ENCODE data around the gene TBC1D20.
A peak's percentile ranks its signal among the peaks of the same experiment; 100 is the strongest.

The TBC1D20 gene

DNA sequence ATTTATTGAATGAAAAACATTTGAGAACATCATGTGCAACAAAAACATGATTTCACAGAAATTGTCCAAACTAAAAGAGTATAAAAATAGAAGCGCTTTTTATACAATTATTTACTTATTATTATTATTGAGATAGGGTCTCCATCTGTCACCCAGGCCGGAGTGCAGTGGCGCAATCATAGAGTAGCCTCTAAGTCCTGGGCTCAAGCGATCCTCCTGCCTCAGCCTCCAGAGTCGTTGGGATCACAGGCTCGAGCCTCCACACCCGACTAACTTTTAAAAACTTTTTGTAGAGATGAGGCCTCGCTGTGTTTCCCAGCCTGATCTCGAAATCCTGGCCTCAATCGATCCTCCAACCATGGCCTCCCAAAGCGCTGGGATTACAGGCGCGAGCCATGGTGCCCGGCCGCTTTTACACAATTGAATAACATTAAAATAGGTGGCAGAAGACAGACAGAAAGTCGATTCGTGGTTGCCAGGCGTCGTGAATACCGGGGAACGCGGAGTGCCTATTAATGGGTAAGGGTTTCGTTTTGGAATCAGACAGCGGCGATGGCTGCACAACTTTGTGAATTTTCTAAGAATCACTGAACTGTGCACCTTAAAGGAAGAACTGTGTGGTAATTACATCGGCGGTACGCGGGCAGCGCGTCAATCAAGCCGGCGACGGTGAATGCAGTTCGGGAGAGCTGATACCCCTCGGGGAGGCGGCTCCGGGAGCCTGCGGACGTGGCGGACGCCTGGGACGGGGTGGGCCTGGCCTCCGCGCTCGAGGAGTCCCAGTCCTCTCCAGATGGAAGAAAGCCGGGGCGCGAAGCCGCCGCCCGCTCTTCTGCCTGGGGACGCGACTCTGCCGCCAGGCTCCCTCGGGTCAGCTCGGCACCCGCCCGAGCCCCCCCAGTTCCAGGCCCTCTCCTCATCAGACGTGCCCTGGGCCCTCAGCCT is 807 bp downstream of the TBC1D20 start:
- ATAC-seq: peak; percentile 74
- no peak for TF ChIP-seq ISL1 (CRISPR knock-in tag; IDR thresholded peaks at IDR 0.05)
- no peak for TF ChIP-seq TOX (CRISPR knock-in tag; IDR thresholded peaks at IDR 0.05; ENCODE audit: borderline replicate concordance)
- no peak for TF ChIP-seq ZFP30 (CRISPR knock-in tag; IDR thresholded peaks at IDR 0.05)
- TF ChIP-seq OSR1 (CRISPR knock-in tag; IDR thresholded peaks at IDR 0.05): no peak
- TF ChIP-seq GLIS3 (CRISPR knock-in tag; IDR thresholded peaks at IDR 0.05): no peak
- TF ChIP-seq PPARA (CRISPR knock-in tag; IDR thresholded peaks at IDR 0.05; ENCODE audit: borderline replicate concordance): no peak
- TF ChIP-seq, protein P1, sequence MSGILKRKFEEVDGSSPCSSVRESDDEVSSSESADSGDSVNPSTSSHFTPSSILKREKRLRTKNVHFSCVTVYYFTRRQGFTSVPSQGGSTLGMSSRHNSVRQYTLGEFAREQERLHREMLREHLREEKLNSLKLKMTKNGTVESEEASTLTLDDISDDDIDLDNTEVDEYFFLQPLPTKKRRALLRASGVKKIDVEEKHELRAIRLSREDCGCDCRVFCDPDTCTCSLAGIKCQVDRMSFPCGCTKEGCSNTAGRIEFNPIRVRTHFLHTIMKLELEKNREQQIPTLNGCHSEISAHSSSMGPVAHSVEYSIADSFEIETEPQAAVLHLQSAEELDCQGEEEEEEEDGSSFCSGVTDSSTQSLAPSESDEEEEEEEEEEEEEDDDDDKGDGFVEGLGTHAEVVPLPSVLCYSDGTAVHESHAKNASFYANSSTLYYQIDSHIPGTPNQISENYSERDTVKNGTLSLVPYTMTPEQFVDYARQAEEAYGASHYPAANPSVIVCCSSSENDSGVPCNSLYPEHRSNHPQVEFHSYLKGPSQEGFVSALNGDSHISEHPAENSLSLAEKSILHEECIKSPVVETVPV (CRISPR knock-in tag; IDR thresholded peaks at IDR 0.05): no peak
- no peak for TF ChIP-seq ARNTL (CRISPR knock-in tag; IDR thresholded peaks at IDR 0.05; ENCODE audit: borderline replicate concordance, low read depth)
- no peak for TF ChIP-seq CSDC2 (CRISPR knock-in tag; IDR thresholded peaks at IDR 0.05)

DNA sequence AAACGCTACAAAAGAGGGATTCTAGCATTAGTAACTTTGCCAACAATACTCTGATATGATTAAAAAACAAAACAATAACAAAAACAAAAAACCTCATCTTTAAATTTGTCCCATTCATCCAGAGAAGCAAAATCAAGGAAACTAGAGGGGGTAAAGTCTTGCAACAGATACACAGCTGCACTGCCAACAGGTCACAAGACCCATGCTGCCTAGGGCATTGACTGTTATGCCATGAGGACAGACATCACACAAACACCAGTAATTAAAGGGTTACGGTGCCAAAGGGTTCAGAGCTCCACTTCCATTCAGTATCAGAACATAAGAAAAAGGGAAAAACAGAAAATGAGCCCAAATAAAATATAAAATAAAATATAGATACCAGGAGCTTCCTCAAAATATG is 1.6 kb downstream of the TBC1D20 start:
- no peak for TF ChIP-seq ISL1 (CRISPR knock-in tag; IDR thresholded peaks at IDR 0.05)
- no peak for TF ChIP-seq BACH2 (CRISPR knock-in tag; IDR thresholded peaks at IDR 0.05; ENCODE audit: borderline replicate concordance)
- TF ChIP-seq, protein P2, sequence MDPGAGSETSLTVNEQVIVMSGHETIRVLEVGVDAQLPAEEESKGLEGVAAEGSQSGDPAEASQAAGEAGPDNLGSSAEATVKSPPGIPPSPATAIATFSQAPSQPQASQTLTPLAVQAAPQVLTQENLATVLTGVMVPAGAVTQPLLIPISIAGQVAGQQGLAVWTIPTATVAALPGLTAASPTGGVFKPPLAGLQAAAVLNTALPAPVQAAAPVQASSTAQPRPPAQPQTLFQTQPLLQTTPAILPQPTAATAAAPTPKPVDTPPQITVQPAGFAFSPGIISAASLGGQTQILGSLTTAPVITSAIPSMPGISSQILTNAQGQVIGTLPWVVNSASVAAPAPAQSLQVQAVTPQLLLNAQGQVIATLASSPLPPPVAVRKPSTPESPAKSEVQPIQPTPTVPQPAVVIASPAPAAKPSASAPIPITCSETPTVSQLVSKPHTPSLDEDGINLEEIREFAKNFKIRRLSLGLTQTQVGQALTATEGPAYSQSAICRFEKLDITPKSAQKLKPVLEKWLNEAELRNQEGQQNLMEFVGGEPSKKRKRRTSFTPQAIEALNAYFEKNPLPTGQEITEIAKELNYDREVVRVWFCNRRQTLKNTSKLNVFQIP (CRISPR knock-in tag; IDR thresholded peaks at IDR 0.05; ENCODE audit: borderline replicate concordance, low read depth): no peak
- no peak for TF ChIP-seq ZC3H10 (CRISPR knock-in tag; IDR thresholded peaks at IDR 0.05)
- TF ChIP-seq RARB (CRISPR knock-in tag; IDR thresholded peaks at IDR 0.05): no peak
- TF ChIP-seq ZNF70 (CRISPR knock-in tag; IDR thresholded peaks at IDR 0.05): no peak
- no peak for TF ChIP-seq ZFP3 (CRISPR knock-in tag; IDR thresholded peaks at IDR 0.05)
- TF ChIP-seq, protein P3, sequence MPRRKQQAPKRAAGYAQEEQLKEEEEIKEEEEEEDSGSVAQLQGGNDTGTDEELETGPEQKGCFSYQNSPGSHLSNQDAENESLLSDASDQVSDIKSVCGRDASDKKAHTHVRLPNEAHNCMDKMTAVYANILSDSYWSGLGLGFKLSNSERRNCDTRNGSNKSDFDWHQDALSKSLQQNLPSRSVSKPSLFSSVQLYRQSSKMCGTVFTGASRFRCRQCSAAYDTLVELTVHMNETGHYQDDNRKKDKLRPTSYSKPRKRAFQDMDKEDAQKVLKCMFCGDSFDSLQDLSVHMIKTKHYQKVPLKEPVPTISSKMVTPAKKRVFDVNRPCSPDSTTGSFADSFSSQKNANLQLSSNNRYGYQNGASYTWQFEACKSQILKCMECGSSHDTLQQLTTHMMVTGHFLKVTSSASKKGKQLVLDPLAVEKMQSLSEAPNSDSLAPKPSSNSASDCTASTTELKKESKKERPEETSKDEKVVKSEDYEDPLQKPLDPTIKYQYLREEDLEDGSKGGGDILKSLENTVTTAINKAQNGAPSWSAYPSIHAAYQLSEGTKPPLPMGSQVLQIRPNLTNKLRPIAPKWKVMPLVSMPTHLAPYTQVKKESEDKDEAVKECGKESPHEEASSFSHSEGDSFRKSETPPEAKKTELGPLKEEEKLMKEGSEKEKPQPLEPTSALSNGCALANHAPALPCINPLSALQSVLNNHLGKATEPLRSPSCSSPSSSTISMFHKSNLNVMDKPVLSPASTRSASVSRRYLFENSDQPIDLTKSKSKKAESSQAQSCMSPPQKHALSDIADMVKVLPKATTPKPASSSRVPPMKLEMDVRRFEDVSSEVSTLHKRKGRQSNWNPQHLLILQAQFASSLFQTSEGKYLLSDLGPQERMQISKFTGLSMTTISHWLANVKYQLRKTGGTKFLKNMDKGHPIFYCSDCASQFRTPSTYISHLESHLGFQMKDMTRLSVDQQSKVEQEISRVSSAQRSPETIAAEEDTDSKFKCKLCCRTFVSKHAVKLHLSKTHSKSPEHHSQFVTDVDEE (CRISPR knock-in tag; IDR thresholded peaks at IDR 0.05): no peak
- TF ChIP-seq, protein P4, sequence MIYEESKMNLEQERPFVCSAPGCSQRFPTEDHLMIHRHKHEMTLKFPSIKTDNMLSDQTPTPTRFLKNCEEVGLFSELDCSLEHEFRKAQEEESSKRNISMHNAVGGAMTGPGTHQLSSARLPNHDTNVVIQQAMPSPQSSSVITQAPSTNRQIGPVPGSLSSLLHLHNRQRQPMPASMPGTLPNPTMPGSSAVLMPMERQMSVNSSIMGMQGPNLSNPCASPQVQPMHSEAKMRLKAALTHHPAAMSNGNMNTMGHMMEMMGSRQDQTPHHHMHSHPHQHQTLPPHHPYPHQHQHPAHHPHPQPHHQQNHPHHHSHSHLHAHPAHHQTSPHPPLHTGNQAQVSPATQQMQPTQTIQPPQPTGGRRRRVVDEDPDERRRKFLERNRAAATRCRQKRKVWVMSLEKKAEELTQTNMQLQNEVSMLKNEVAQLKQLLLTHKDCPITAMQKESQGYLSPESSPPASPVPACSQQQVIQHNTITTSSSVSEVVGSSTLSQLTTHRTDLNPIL (CRISPR knock-in tag; IDR thresholded peaks at IDR 0.05; ENCODE audit: low read depth): no peak
- no peak for ATAC-seq

DNA sequence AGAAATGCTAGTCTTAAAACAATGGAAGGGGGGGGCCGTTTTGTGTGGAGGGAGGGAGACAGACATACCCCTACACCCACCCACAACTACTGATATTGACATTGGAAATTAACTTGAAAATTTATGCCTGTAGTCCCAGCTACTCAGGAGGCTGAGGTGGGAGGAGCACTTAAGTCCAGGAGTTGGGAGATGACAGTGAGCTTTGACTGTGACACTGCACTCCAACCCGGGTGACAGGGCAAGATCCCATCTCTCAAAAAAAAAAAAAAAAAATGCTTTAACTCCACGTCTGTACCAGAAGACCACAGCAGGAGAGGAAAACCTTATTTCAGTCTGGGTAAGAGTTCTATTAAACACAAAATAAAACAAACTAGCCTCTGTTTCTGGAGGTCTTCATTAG is 2.2 kb downstream of the TBC1D20 start:
- no peak for ATAC-seq
- no peak for TF ChIP-seq SNAI2 (CRISPR knock-in tag; IDR thresholded peaks at IDR 0.05)
- no peak for TF ChIP-seq OSR1 (CRISPR knock-in tag; IDR thresholded peaks at IDR 0.05)
- no peak for TF ChIP-seq GLIS3 (CRISPR knock-in tag; IDR thresholded peaks at IDR 0.05)
- TF ChIP-seq PPARA (CRISPR knock-in tag; IDR thresholded peaks at IDR 0.05; ENCODE audit: borderline replicate concordance): no peak

DNA sequence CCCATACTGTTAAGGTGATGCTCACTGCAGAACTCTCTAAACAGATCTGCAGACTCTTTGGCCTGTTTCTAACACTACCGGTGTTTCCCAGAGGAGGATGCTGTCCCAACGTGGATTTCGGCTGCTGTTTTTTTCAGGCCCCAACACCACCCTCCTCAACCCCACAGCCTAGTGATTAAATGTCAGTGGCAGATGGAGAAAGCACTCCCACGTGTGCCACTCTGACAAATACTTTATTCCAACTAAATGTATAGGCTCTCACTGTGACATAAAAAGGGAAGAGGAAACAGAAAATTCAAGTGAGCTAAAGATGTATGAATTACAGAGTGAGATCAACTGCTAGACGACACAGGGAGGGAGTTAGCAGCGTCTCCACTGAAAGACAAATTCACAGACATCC is 3.6 kb downstream of the TBC1D20 start:
- TF ChIP-seq ZNF565 (CRISPR knock-in tag; conservative IDR thresholded peaks at IDR 0.05; ENCODE audit: low read depth) (no peak), GLIS3 (CRISPR knock-in tag; IDR thresholded peaks at IDR 0.05) (no peak), SNAI2 (CRISPR knock-in tag; IDR thresholded peaks at IDR 0.05) (no peak), RARB (CRISPR knock-in tag; IDR thresholded peaks at IDR 0.05) (no peak), ZFP30 (CRISPR knock-in tag; IDR thresholded peaks at IDR 0.05) (no peak), ARNTL (CRISPR knock-in tag; IDR thresholded peaks at IDR 0.05; ENCODE audit: borderline replicate concordance, low read depth) (no peak), BACH2 (CRISPR knock-in tag; IDR thresholded peaks at IDR 0.05; ENCODE audit: borderline replicate concordance) (no peak)
- TF ChIP-seq, protein P3 (CRISPR knock-in tag; IDR thresholded peaks at IDR 0.05): no peak
- no peak for ATAC-seq
